H1 (cell line): ENCODE results near the gene ZNF747. TPM values are rescaled to one million over a fixed set of nuclear protein-coding genes. Genes with fewer than 3 reads are reported as not detected.

Experiments used
- KDM5A ChIP-seq: fragments of 200-600 bp; IDR thresholded peaks from 2 replicates; pipeline ENCODE4 v1.7.1; 2012; ENCODE audit warnings: mild to moderate bottlenecking, low read length, inconsistent platforms, mixed read lengths
- RNF2 ChIP-seq: fragments of 200-900, 300-1000 bp; sonication (generic); IDR thresholded peaks from 2 replicates; pipeline ENCODE4 v1.7.1; 2016; ENCODE audit warnings: borderline replicate concordance, low read depth, mild to moderate bottlenecking, antibody characterized with exemption, low read length; ENCODE audit not compliant: poor library complexity, severe bottlenecking; ENCODE audit errors: missing control alignments
- polyA plus RNA-seq, 7 experiments: library from polyadenylated mRNA; depleted of rRNA in 3 of 7; stranded (reverse) in 5 of 7; unstranded in 2 of 7; fragments of >200 nt in 5 of 7; fragments of 200-250 nt in 2 of 7; gene quantifications; 1 replicate in 5 of 7; 2 replicates in 1 of 7; 4 replicates in 1 of 7; pipeline versions ENCODE4 v1.2.1 to v1.2.3, GENCODE V29; 2011 to 2013; ENCODE audit warnings: missing spikeins in 2 of 7, mixed read lengths in 2 of 7
- total RNA-seq: library from RNA; stranded (reverse); fragmentation: NEBNext Ultra II Directional; extraction: Animal tissue kit (Norgen Biotek cat#: 25700); gene quantifications from 2 replicates; pipeline ENCODE4 v1.2.1, GENCODE V29; 2021
- TF ChIP-seq, protein P1 (sequence below), 3 experiments: IDR thresholded peaks; 1 replicate in 2 of 3; 2 replicates in 1 of 3; pipeline versions ENCODE4 v1.5.1 to v1.6.1; 2011; ENCODE audit warnings: low read length in 3 of 3, mild to moderate bottlenecking in 3 of 3, inconsistent platforms in 2 of 3, low read depth in 1 of 3, moderate library complexity in 1 of 3; ENCODE audit not compliant: insufficient read depth in 1 of 3; ENCODE audit errors: control extremely low read depth in 1 of 3

Gene ZNF747
- total and polyA plus RNA-seq, 2 of the 8 experiments (the other 6 are each of a cell fraction or from before 2014, with no cell fraction given), result 9.9 to 10.3 TPM

DNA sequence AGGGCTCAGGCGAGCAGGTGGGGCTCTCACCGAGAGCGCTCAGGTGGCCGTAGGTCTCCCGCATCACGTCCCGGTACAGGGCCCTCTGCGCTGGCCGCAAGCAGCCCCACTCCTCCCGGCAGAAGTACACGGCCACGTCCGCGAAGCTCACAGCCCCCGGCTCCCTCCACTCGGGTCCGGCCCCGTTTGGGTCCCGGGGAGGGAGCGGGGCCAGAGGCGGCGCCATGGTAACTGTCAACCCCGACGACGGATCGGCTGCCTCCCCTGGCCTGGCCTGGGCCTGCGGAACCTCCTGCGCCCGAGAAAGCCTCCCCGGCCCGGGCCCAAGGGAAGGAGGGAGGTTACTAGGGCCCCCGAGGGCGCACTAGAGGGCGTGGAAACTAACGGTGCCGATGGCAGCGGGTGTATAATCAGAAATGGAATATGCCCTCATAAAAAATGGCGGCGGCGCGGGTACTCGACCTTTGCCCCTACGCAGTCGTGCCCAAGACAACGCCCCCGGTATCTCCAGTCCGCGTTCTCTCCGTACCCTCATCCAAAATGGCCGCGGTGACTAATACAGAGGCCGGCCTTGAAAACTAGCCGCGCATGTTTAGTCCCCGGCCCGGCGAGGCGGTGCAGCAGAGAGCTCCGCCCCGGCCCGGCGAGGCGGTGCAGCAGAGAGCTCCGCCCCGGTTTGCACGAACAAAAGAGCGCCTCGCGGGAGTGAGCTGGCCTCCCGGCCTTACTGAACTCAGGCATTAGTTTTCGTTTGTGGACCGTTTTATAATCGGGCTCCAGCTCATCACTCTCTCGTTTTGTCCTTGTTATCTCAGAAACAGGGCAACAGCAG lies 23.5 kb upstream of the ZNF747 start, which contains the start of gene ZNF764 (continued):
- TF ChIP-seq RNF2 (no peak), KDM5A (no peak)
- TF ChIP-seq, protein P1, sequence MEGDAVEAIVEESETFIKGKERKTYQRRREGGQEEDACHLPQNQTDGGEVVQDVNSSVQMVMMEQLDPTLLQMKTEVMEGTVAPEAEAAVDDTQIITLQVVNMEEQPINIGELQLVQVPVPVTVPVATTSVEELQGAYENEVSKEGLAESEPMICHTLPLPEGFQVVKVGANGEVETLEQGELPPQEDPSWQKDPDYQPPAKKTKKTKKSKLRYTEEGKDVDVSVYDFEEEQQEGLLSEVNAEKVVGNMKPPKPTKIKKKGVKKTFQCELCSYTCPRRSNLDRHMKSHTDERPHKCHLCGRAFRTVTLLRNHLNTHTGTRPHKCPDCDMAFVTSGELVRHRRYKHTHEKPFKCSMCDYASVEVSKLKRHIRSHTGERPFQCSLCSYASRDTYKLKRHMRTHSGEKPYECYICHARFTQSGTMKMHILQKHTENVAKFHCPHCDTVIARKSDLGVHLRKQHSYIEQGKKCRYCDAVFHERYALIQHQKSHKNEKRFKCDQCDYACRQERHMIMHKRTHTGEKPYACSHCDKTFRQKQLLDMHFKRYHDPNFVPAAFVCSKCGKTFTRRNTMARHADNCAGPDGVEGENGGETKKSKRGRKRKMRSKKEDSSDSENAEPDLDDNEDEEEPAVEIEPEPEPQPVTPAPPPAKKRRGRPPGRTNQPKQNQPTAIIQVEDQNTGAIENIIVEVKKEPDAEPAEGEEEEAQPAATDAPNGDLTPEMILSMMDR (IDR thresholded peaks at IDR 0.05; ENCODE audit: control extremely low read depth in 1 of 3, insufficient read depth in 1 of 3, low read depth in 1 of 3, low read length in 3 of 3), result no peak
